ENCODE data around the gene PER1. TPM values are rescaled to one million over a fixed set of nuclear protein-coding genes. Genes with fewer than 3 reads are reported as not detected.

Gene PER1
- total and polyA plus RNA-seq, 9 of the 15 experiments (the other 6 are each of a cell fraction or from before 2014, with no cell fraction given): 0.13 to 26.0 (median 3.4) TPM

DNA sequence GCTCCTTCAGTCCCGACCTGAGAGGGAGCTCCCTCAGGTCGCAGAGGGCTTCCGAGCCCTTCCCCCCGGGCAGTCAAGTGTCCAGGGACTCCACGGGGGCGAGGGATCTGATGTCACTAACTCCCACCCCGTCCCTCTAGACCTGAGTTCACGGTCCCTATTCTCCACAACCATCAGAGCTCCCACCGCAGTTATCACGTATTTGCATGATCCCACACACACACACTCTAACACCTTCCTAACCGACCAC lies 3.7 kb upstream of the PER1 start (continued):
- TF ChIP-seq, protein P1, sequence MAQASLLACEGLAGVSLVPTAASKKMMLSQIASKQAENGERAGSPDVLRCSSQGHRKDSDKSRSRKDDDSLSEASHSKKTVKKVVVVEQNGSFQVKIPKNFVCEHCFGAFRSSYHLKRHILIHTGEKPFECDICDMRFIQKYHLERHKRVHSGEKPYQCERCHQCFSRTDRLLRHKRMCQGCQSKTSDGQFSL (CRISPR knock-in tag; IDR thresholded peaks at IDR 0.05): no peak
- TF ChIP-seq, protein P1 (tag; IDR thresholded peaks at IDR 0.05): no peak
- no peak for TF ChIP-seq HNRNPLL (IDR thresholded peaks at IDR 0.05; ENCODE audit: low read depth, low read length, poor library complexity, severe bottlenecking)
- no peak for TF ChIP-seq ARHGAP35 (IDR thresholded peaks at IDR 0.05; ENCODE audit: partially characterized antibody)
- no peak for TF ChIP-seq SIRT6 (IDR thresholded peaks at IDR 0.05; ENCODE audit: low read depth, low read length)
- TF ChIP-seq POLR2G (IDR thresholded peaks at IDR 0.05; ENCODE audit: low read depth, low read length): no peak
- TF ChIP-seq ZNF707 (CRISPR knock-in tag; conservative IDR thresholded peaks at IDR 0.05): no peak
- peak; percentile 28; the same call in 1 of the 2 replicates for TF ChIP-seq PHF8 (IDR thresholded peaks at IDR 0.05; ENCODE audit: borderline replicate concordance, low read length)
- TF ChIP-seq NCOA2 (IDR thresholded peaks at IDR 0.05; ENCODE audit: partially characterized antibody in 2 of 2): no peak
- no peak for TF ChIP-seq ZNF253 (CRISPR knock-in tag; conservative IDR thresholded peaks at IDR 0.05)
- TF ChIP-seq, protein P2, sequence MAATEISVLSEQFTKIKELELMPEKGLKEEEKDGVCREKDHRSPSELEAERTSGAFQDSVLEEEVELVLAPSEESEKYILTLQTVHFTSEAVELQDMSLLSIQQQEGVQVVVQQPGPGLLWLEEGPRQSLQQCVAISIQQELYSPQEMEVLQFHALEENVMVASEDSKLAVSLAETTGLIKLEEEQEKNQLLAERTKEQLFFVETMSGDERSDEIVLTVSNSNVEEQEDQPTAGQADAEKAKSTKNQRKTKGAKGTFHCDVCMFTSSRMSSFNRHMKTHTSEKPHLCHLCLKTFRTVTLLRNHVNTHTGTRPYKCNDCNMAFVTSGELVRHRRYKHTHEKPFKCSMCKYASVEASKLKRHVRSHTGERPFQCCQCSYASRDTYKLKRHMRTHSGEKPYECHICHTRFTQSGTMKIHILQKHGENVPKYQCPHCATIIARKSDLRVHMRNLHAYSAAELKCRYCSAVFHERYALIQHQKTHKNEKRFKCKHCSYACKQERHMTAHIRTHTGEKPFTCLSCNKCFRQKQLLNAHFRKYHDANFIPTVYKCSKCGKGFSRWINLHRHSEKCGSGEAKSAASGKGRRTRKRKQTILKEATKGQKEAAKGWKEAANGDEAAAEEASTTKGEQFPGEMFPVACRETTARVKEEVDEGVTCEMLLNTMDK (IDR thresholded peaks at IDR 0.05; ENCODE audit: borderline replicate concordance, insufficient read depth, low read depth, low read length, poor library complexity, severe bottlenecking): no peak
- TF ChIP-seq CHD2 (IDR thresholded peaks at IDR 0.05; ENCODE audit: low read depth, low read length): no peak
- no peak for TF ChIP-seq NEUROD1 (IDR thresholded peaks at IDR 0.05; ENCODE audit: borderline replicate concordance, low read depth, low read length, partially characterized antibody)
- TF ChIP-seq FOXJ3 (CRISPR knock-in tag; IDR thresholded peaks at IDR 0.05): no peak
- no peak for TF ChIP-seq NRF1 (conservative IDR thresholded peaks at IDR 0.05 in 1 of 2, IDR thresholded peaks at IDR 0.05 in 1 of 2)
- TF ChIP-seq, protein P3, sequence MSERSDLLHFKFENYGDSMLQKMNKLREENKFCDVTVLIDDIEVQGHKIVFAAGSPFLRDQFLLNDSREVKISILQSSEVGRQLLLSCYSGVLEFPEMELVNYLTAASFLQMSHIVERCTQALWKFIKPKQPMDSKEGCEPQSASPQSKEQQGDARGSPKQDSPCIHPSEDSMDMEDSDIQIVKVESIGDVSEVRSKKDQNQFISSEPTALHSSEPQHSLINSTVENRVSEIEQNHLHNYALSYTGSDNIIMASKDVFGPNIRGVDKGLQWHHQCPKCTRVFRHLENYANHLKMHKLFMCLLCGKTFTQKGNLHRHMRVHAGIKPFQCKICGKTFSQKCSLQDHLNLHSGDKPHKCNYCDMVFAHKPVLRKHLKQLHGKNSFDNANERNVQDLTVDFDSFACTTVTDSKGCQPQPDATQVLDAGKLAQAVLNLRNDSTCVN (CRISPR knock-in tag; IDR thresholded peaks at IDR 0.05): 0 out of 2 replicates have a peak, but pooled peaks have one; percentile 46
- TF ChIP-seq, protein P4, sequence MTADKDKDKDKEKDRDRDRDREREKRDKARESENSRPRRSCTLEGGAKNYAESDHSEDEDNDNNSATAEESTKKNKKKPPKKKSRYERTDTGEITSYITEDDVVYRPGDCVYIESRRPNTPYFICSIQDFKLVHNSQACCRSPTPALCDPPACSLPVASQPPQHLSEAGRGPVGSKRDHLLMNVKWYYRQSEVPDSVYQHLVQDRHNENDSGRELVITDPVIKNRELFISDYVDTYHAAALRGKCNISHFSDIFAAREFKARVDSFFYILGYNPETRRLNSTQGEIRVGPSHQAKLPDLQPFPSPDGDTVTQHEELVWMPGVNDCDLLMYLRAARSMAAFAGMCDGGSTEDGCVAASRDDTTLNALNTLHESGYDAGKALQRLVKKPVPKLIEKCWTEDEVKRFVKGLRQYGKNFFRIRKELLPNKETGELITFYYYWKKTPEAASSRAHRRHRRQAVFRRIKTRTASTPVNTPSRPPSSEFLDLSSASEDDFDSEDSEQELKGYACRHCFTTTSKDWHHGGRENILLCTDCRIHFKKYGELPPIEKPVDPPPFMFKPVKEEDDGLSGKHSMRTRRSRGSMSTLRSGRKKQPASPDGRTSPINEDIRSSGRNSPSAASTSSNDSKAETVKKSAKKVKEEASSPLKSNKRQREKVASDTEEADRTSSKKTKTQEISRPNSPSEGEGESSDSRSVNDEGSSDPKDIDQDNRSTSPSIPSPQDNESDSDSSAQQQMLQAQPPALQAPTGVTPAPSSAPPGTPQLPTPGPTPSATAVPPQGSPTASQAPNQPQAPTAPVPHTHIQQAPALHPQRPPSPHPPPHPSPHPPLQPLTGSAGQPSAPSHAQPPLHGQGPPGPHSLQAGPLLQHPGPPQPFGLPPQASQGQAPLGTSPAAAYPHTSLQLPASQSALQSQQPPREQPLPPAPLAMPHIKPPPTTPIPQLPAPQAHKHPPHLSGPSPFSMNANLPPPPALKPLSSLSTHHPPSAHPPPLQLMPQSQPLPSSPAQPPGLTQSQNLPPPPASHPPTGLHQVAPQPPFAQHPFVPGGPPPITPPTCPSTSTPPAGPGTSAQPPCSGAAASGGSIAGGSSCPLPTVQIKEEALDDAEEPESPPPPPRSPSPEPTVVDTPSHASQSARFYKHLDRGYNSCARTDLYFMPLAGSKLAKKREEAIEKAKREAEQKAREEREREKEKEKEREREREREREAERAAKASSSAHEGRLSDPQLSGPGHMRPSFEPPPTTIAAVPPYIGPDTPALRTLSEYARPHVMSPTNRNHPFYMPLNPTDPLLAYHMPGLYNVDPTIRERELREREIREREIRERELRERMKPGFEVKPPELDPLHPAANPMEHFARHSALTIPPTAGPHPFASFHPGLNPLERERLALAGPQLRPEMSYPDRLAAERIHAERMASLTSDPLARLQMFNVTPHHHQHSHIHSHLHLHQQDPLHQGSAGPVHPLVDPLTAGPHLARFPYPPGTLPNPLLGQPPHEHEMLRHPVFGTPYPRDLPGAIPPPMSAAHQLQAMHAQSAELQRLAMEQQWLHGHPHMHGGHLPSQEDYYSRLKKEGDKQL (CRISPR knock-in tag; IDR thresholded peaks at IDR 0.05; ENCODE audit: borderline replicate concordance): no peak
- peak; percentile 50 for TF ChIP-seq ZFX (CRISPR knock-in tag; IDR thresholded peaks at IDR 0.05)
- no peak for TF ChIP-seq STAG1 (CRISPR knock-in tag; IDR thresholded peaks at IDR 0.05; ENCODE audit: borderline replicate concordance)
- TF ChIP-seq CBFA2T3 (IDR thresholded peaks at IDR 0.05): no peak

Measured in K562 (cell line).